H1 (cell line): ENCODE results near the gene DNAI1. TPM values are rescaled to one million over a fixed set of nuclear protein-coding genes. Genes with fewer than 3 reads are reported as not detected.
A peak's percentile ranks its signal among the peaks of the same experiment; 100 is the strongest.

Source experiments
- CTCF ChIA-PET: fragments of 300-600 bp; sonication (Branson Sonifier 250); formaldehyde crosslinking; loops from one replicate; lab custom pipeline; 2021; ENCODE audit not compliant: partially characterized antibody; lab: Charles Lee
- POLR2A ChIA-PET: fragments of 300-600 bp; sonication (Branson Sonifier 250); formaldehyde crosslinking; loops from one replicate; lab custom pipeline; 2021; ENCODE audit warnings: inconsistent platforms; ENCODE audit not compliant: partially characterized antibody; lab: Charles Lee
- DNase-seq, 2 experiments: peaks; one replicate each; pipeline versions ENCODE4 v3.0.0 to v3.0.0-alpha.2; 2010 to 2022; ENCODE audit warnings: low spot score in 2 of 2, low read depth in 1 of 2, mixed read lengths in 1 of 2
- FAIRE-seq: peaks from 2 replicates; lab custom pipeline; 2011; peaks lifted over from hg19 to GRCh38; lab: Jason Lieb, UNC
- H2AFZ ChIP-seq: 2 replicates; pipeline ENCODE4 v1.8.1; 2012; ENCODE audit warnings: low read length, inconsistent platforms
- H2AK5ac ChIP-seq: 2 replicates; pipeline ENCODE4 v1.6.1; 2013; ENCODE audit warnings: low read depth, low read length
- H2BK120ac ChIP-seq: replicated peaks from 2 replicates; pipeline ENCODE3; 2013; ENCODE audit warnings: low read depth, low read length, inconsistent platforms
- H2BK12ac ChIP-seq: 2 replicates; pipeline ENCODE4 v1.6.1; 2013; ENCODE audit warnings: low read depth, low read length
- H2BK15ac ChIP-seq: 2 replicates; pipeline ENCODE4 v1.6.1; 2013; ENCODE audit warnings: low read length
- H2BK20ac ChIP-seq: 2 replicates; pipeline ENCODE4 v1.6.1; 2013; ENCODE audit warnings: low read length
- H2BK5ac ChIP-seq: 2 replicates; pipeline ENCODE4 v1.6.1; 2013; ENCODE audit warnings: low read depth, low read length
- H3K14ac ChIP-seq: 2 replicates; pipeline ENCODE4 v1.6.1; 2013; ENCODE audit warnings: inconsistent platforms; ENCODE audit not compliant: insufficient read length
- H3K18ac ChIP-seq: 2 replicates; pipeline ENCODE4 v1.6.1; 2013; ENCODE audit warnings: low read length; ENCODE audit errors: extremely low read depth
- H3K23ac ChIP-seq: 2 replicates; pipeline ENCODE4 v1.6.1; 2013; ENCODE audit warnings: inconsistent platforms; ENCODE audit not compliant: insufficient read length
- H3K23me2 ChIP-seq: 2 replicates; pipeline ENCODE4 v1.6.1; 2013; ENCODE audit warnings: low read depth, low read length
- H3K27ac ChIP-seq: 2 replicates; pipeline ENCODE4 v1.6.1; 2011; ENCODE audit warnings: low read depth, low read length, inconsistent platforms
- H3K27me3 ChIP-seq, 4 experiments: replicated peaks in 1 of 4; 1 replicate in 1 of 4; 2 replicates in 3 of 4; pipeline versions ENCODE4 v1.6.1 to v1.8.1; 2011 to 2013; ENCODE audit warnings: low read length in 3 of 4, mild to moderate bottlenecking in 3 of 4, inconsistent platforms in 2 of 4, mixed read lengths in 2 of 4, moderate library complexity in 1 of 4; ENCODE audit not compliant: control insufficient read depth in 3 of 4, insufficient read depth in 3 of 4; ENCODE audit errors: extremely low read depth in 1 of 4
- H3K36me3 ChIP-seq, 4 experiments: 2 replicates each; pipeline versions ENCODE4 v1.6.1 to v1.8.1; 2011 to 2013; ENCODE audit warnings: mild to moderate bottlenecking in 4 of 4, low read length in 3 of 4, moderate library complexity in 2 of 4, control low read depth in 1 of 4, inconsistent platforms in 1 of 4; ENCODE audit not compliant: insufficient read depth in 4 of 4, control insufficient read depth in 2 of 4
- H3K4ac ChIP-seq: replicated peaks from 2 replicates; pipeline ENCODE3; 2013; ENCODE audit warnings: low read length, low read depth, mixed read lengths, inconsistent platforms; ENCODE audit not compliant: insufficient read length
- H3K4me1 ChIP-seq, 4 experiments: replicated peaks in 1 of 4; 1 replicate in 1 of 4; 2 replicates in 3 of 4; pipeline versions ENCODE4 v1.6.1 to v1.8.1; 2011 to 2013; ENCODE audit warnings: low read length in 3 of 4, inconsistent platforms in 2 of 4, mixed read lengths in 1 of 4; ENCODE audit not compliant: insufficient read depth in 4 of 4, control insufficient read depth in 3 of 4
- H3K4me2 ChIP-seq, 2 experiments: 2 replicates each; pipeline versions ENCODE4 v1.6.1 to v1.8.1; 2011 to 2013; ENCODE audit warnings: low read depth in 2 of 2, low read length in 2 of 2, control low read depth in 1 of 2, inconsistent platforms in 1 of 2, mild to moderate bottlenecking in 1 of 2; ENCODE audit not compliant: insufficient read depth in 1 of 2
- H3K4me3 ChIP-seq, 4 experiments: fragments of 200-600, 300-600 bp in 1 of 4; sonication (generic), shearing (Covaris generic), sonication (Bioruptor Twin) in 1 of 4; 2 replicates each; pipeline versions ENCODE4 v1.5.1 to v1.8.1; 2011 to 2016; ENCODE audit warnings: low read length in 4 of 4, low read depth in 3 of 4, control low read depth in 2 of 4, inconsistent platforms in 2 of 4, mild to moderate bottlenecking in 2 of 4, mixed read lengths in 1 of 4, moderate library complexity in 1 of 4; ENCODE audit not compliant: insufficient read depth in 2 of 4; ENCODE audit errors: extremely low read depth in 1 of 4
- H3K56ac ChIP-seq: replicated peaks from 2 replicates; pipeline ENCODE3; 2013; ENCODE audit warnings: low read depth, mild to moderate bottlenecking, mixed read lengths, low read length, inconsistent platforms; ENCODE audit not compliant: insufficient read length
- H3K79me1 ChIP-seq: 2 replicates; pipeline ENCODE4 v1.6.1; 2013; ENCODE audit warnings: low read depth, low read length, control low read depth
- H3K79me2 ChIP-seq, 2 experiments: 2 replicates each; pipeline versions ENCODE4 v1.6.1 to v1.8.1; 2012 to 2013; ENCODE audit warnings: low read length in 2 of 2, mild to moderate bottlenecking in 2 of 2, inconsistent platforms in 1 of 2; ENCODE audit not compliant: insufficient read depth in 2 of 2, control insufficient read depth in 1 of 2
- H3K9ac ChIP-seq, 4 experiments: replicated peaks in 1 of 4; 1 replicate in 1 of 4; 2 replicates in 3 of 4; pipeline versions ENCODE4 v1.6.1 to v1.8.1; 2011 to 2013; ENCODE audit warnings: low read depth in 3 of 4, low read length in 3 of 4, control low read depth in 2 of 4, mild to moderate bottlenecking in 2 of 4, moderate library complexity in 2 of 4, inconsistent platforms in 1 of 4; ENCODE audit errors: extremely low read depth in 1 of 4
- H3K9me3 ChIP-seq, 2 experiments: 2 replicates each; pipeline versions ENCODE4 v1.6.1 to v1.8.1; 2012 to 2013; ENCODE audit warnings: mild to moderate bottlenecking in 2 of 2, moderate library complexity in 2 of 2, control low read depth in 1 of 2, inconsistent platforms in 1 of 2, low read depth in 1 of 2, low read length in 1 of 2, mixed read lengths in 1 of 2; ENCODE audit not compliant: insufficient read depth in 2 of 2
- H4K20me1 ChIP-seq, 2 experiments: replicated peaks in 1 of 2; 2 replicates each; pipeline versions ENCODE3 to v1.8.1; 2011 to 2013; ENCODE audit warnings: inconsistent platforms in 2 of 2, low read length in 2 of 2, mild to moderate bottlenecking in 1 of 2; ENCODE audit not compliant: insufficient read depth in 2 of 2, control insufficient read depth in 1 of 2
- H4K5ac ChIP-seq: 2 replicates; pipeline ENCODE4 v1.6.1; 2013; ENCODE audit warnings: low read length, low read depth, mixed read lengths, inconsistent platforms; ENCODE audit not compliant: insufficient read length
- H4K8ac ChIP-seq: 2 replicates; pipeline ENCODE4 v1.8.0; 2013; ENCODE audit warnings: mild to moderate bottlenecking, moderate library complexity, low read length, inconsistent platforms; ENCODE audit not compliant: insufficient read depth; ENCODE audit errors: extremely low read depth
- H4K91ac ChIP-seq: replicated peaks from 2 replicates; pipeline ENCODE3; 2013; ENCODE audit warnings: low read length, mixed read lengths, inconsistent platforms; ENCODE audit not compliant: insufficient read length
- HDAC6 ChIP-seq: IDR thresholded peaks from one replicate; pipeline ENCODE4 v1.7.1; 2012; ENCODE audit warnings: low read depth, mild to moderate bottlenecking, inconsistent platforms, low read length, moderate library complexity
- NRF1 ChIP-seq: IDR thresholded peaks from 2 replicates; pipeline ENCODE4 v1.6.1; 2011; ENCODE audit warnings: mild to moderate bottlenecking, low read depth, low read length, improper control_type of control experiment
- POLR2A ChIP-seq, 2 experiments: IDR thresholded peaks; 1 replicate in 1 of 2; 2 replicates in 1 of 2; pipeline ENCODE4 v1.6.1; 2011; ENCODE audit warnings: low read depth in 2 of 2, low read length in 2 of 2, mild to moderate bottlenecking in 2 of 2; ENCODE audit errors: control extremely low read depth in 1 of 2
- RAD21 ChIP-seq, 2 experiments: IDR thresholded peaks in 1 of 2; conservative IDR thresholded peaks in 1 of 2; 2 replicates each; pipeline ENCODE4 v1.6.1; 2011; ENCODE audit warnings: low read depth in 2 of 2, low read length in 2 of 2, improper control_type of control experiment in 1 of 2, inconsistent platforms in 1 of 2, mild to moderate bottlenecking in 1 of 2, moderate library complexity in 1 of 2
- SIRT6 ChIP-seq: IDR thresholded peaks from one replicate; pipeline ENCODE4 v1.7.1; 2012; ENCODE audit warnings: low read length, inconsistent platforms
- SP4 ChIP-seq: IDR thresholded peaks from 2 replicates; pipeline ENCODE4 v1.6.1; 2012; ENCODE audit warnings: low read length, inconsistent platforms
- SUZ12 ChIP-seq: fragments of 200-600 bp; sonication (generic); IDR thresholded peaks from 2 replicates; pipeline ENCODE4 v1.6.1; 2012; ENCODE audit warnings: mild to moderate bottlenecking, inconsistent platforms, low read length, moderate library complexity, mixed read lengths
- TAF1 ChIP-seq: IDR thresholded peaks from 2 replicates; pipeline ENCODE4 v1.6.1; 2011; ENCODE audit warnings: mild to moderate bottlenecking, low read depth, low read length
- WGBS, 2 experiments: shearing (Covaris generic) in 1 of 2; methylation state at CpG; one replicate each; pipeline versions ENCODE4 v1.1.6 to v1.1.7; 2013 to 2015; ENCODE audit warnings: low lambda C conversion rate in 2 of 2, mixed read lengths in 2 of 2, inconsistent platforms in 1 of 2, low coverage in 1 of 2, missing lambda C conversion rate in 1 of 2; ENCODE audit not compliant: insufficient replicate concordance in 2 of 2, insufficient coverage in 1 of 2, insufficient read length in 1 of 2; ENCODE audit errors: extremely low coverage in 1 of 2, missing lambda C conversion rate in 1 of 2; 5-methylcytosine and 5-hydroxymethylcytosine counted together
- polyA plus RNA-seq, 7 experiments: library from polyadenylated mRNA; depleted of rRNA in 3 of 7; stranded (reverse) in 5 of 7; unstranded in 2 of 7; fragments of >200 nt in 5 of 7; fragments of 200-250 nt in 2 of 7; gene quantifications; 1 replicate in 5 of 7; 2 replicates in 1 of 7; 4 replicates in 1 of 7; pipeline versions ENCODE4 v1.2.1 to v1.2.3, GENCODE V29; 2011 to 2013; ENCODE audit warnings: missing spikeins in 2 of 7, mixed read lengths in 2 of 7
- total RNA-seq: library from RNA; stranded (reverse); fragmentation: NEBNext Ultra II Directional; extraction: Animal tissue kit (Norgen Biotek cat#: 25700); gene quantifications from 2 replicates; pipeline ENCODE4 v1.2.1, GENCODE V29; 2021
- TF ChIP-seq, protein P1 (sequence below), 3 experiments: IDR thresholded peaks; 1 replicate in 2 of 3; 2 replicates in 1 of 3; pipeline versions ENCODE4 v1.5.1 to v1.6.1; 2011; ENCODE audit warnings: low read length in 3 of 3, mild to moderate bottlenecking in 3 of 3, inconsistent platforms in 2 of 3, low read depth in 1 of 3, moderate library complexity in 1 of 3; ENCODE audit not compliant: insufficient read depth in 1 of 3; ENCODE audit errors: control extremely low read depth in 1 of 3

Gene DNAI1
- total and polyA plus RNA-seq, 2 of the 8 experiments (the other 6 are each of a cell fraction or from before 2014, with no cell fraction given): 0.37 to 0.54 TPM

DNA sequence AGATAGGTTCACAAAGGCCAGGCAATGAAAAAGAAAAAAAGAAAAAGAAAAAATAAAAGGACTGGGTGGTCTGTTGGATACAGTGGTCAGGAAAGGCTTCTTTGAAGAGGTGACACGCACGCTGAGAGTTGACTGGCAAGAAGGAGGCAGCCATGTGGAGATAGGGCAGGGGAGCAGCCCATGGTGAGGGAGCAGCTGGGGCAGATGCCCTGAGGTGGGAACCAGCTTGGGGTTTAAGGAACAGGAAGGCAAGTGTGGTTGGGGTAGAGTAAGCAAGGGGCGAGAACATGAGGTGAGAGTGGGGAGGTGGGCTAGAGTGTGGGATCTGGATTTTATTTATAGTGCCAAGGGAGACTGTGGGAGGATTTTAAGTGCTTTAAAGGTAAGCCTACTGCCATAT is 57.4 kb downstream of the DNAI1 start:
- FAIRE-seq: no peak
- 90% methylated on average over 3 of the region's 3 CpGs; no CpG with 5 or more reads in 1 of the 2 experiments for WGBS, 2 experiments
- CTCF ChIA-PET: interaction anchor here (1.8 to 5.7 kb wide), 4 partner anchors 14 to 75 kb away, joined by 5 to 53 read pairs (median 15); no protein-coding TSS in a partner anchor

More for the DNA sequence above, 57.4 kb downstream of the DNAI1 start:
- no peaks in the 10 kb centered on the region for H3K23me2 ChIP-seq
- no peak overlapping the region for H3K9ac ChIP-seq
- H2BK120ac ChIP-seq: no peak overlapping the region
- H4K20me1 ChIP-seq: no peaks in the 10 kb centered on the region
- no peaks in the 10 kb centered on the region for H3K36me3 ChIP-seq
- no peak overlapping the region for H4K5ac ChIP-seq
- H3K14ac ChIP-seq: no peak overlapping the region
- no peak overlapping the region for H4K8ac ChIP-seq
- H3K79me1 ChIP-seq: no peaks in the 10 kb centered on the region
- H4K91ac ChIP-seq: no peak overlapping the region
- no peak overlapping the region for H3K23ac ChIP-seq
- no peaks in the 10 kb centered on the region for H3K9me3 ChIP-seq
- no peak overlapping the region for H2AK5ac ChIP-seq
- no peaks in the 10 kb centered on the region; a peak in 1 of 7 replicates for H3K27me3 ChIP-seq
- H2AFZ ChIP-seq: no peak overlapping the region
- no peak for TF ChIP-seq SIRT6
- TF ChIP-seq SP4: no peak
- TF ChIP-seq TAF1: no peak
- TF ChIP-seq HDAC6: no peak
- TF ChIP-seq POLR2A (IDR thresholded peaks at IDR 0.05; ENCODE audit: control extremely low read depth in 1 of 2, low read depth in 2 of 2, low read length in 2 of 2): no peak
- TF ChIP-seq, protein P1, sequence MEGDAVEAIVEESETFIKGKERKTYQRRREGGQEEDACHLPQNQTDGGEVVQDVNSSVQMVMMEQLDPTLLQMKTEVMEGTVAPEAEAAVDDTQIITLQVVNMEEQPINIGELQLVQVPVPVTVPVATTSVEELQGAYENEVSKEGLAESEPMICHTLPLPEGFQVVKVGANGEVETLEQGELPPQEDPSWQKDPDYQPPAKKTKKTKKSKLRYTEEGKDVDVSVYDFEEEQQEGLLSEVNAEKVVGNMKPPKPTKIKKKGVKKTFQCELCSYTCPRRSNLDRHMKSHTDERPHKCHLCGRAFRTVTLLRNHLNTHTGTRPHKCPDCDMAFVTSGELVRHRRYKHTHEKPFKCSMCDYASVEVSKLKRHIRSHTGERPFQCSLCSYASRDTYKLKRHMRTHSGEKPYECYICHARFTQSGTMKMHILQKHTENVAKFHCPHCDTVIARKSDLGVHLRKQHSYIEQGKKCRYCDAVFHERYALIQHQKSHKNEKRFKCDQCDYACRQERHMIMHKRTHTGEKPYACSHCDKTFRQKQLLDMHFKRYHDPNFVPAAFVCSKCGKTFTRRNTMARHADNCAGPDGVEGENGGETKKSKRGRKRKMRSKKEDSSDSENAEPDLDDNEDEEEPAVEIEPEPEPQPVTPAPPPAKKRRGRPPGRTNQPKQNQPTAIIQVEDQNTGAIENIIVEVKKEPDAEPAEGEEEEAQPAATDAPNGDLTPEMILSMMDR (IDR thresholded peaks at IDR 0.05; ENCODE audit: control extremely low read depth in 1 of 3, insufficient read depth in 1 of 3, low read depth in 1 of 3, low read length in 3 of 3): no peak
- no peak for TF ChIP-seq SUZ12
- TF ChIP-seq RAD21 (IDR thresholded peaks at IDR 0.05 in 1 of 2, conservative IDR thresholded peaks at IDR 0.05 in 1 of 2; ENCODE audit: low read depth in 2 of 2, low read length in 2 of 2): no peak
- no peak for TF ChIP-seq NRF1
- TF ChIP-seq, all 59 proteins: peak for 0
- peaks cover 15 to 22% (median 18%) of the 10 kb centered on the region in 4 experiments for H3K4me1 ChIP-seq
- no peak overlapping the region for H2BK5ac ChIP-seq
- H2BK20ac ChIP-seq: 0 out of 2 replicates have a peak overlapping the region, but pooled peaks have one; percentile 13
- H3K4ac ChIP-seq: no peak overlapping the region
- H3K18ac ChIP-seq: no peak overlapping the region
- H2BK12ac ChIP-seq: no peak overlapping the region; the same call in 1 of the 2 replicates
- POLR2A ChIA-PET: no interaction called here
- no peaks in the 10 kb centered on the region for H3K79me2 ChIP-seq
- H3K4me3 ChIP-seq: no peak overlapping the region
- DNase-seq: no peak
- H3K4me2 ChIP-seq: no peak overlapping the region
- H3K56ac ChIP-seq: no peak overlapping the region
- no peak overlapping the region for H2BK15ac ChIP-seq
- no peak overlapping the region for H3K27ac ChIP-seq
